Smooth muscle cell (in vitro differentiated cells): ENCODE results near the gene ZNF641. TPM values are rescaled to one million over a fixed set of nuclear protein-coding genes. Genes with fewer than 3 reads are reported as not detected.

Experiments
- DNase-seq: peaks from one replicate; lab custom pipeline; 2025; ENCODE audit not compliant: unreplicated experiment; lab: John Stamatoyannopoulos, UW
- H2AFZ ChIP-seq: fragments of 200-600 bp; sonication (generic); 2 replicates; pipeline ENCODE4 v1.6.0; 2016; ENCODE audit warnings: antibody characterized with exemption, low read depth, mild to moderate bottlenecking
- H3F3A ChIP-seq: fragments of 200-600 bp; sonication (generic); 2 replicates; pipeline ENCODE4 v1.6.0; 2017; ENCODE audit warnings: antibody characterized with exemption, low read depth
- H3K27ac ChIP-seq: fragments of 200-600 bp; sonication (generic); 2 replicates; pipeline ENCODE4 v1.5.1; 2016; ENCODE audit warnings: low read depth, mild to moderate bottlenecking
- H3K27me3 ChIP-seq: fragments of 200-600 bp; sonication (generic); 2 replicates; pipeline ENCODE4 v1.6.1; 2016; ENCODE audit warnings: low read depth, mild to moderate bottlenecking
- H3K36me3 ChIP-seq: fragments of 200-600 bp; sonication (generic); 2 replicates; pipeline ENCODE4 v1.5.1; 2016; ENCODE audit warnings: low read depth
- H3K4me1 ChIP-seq: fragments of 200-600 bp; sonication (generic); 2 replicates; pipeline ENCODE4 v1.5.1; 2016; ENCODE audit warnings: low read depth
- H3K4me2 ChIP-seq: fragments of 200-600 bp; sonication (generic); 2 replicates; pipeline ENCODE4 v1.6.0; 2016; ENCODE audit warnings: mild to moderate bottlenecking
- H3K4me3 ChIP-seq: fragments of 200-600 bp; sonication (generic); 2 replicates; pipeline ENCODE4 v1.5.1; 2016; ENCODE audit warnings: mild to moderate bottlenecking
- H3K79me2 ChIP-seq: fragments of 200-600 bp; sonication (generic); 2 replicates; pipeline ENCODE4 v1.6.0; 2016; ENCODE audit warnings: low read depth, mild to moderate bottlenecking
- H3K9ac ChIP-seq: fragments of 200-600 bp; sonication (generic); 2 replicates; pipeline ENCODE4 v1.6.0; 2016; ENCODE audit warnings: low read depth
- H3K9me3 ChIP-seq: fragments of 200-600 bp; sonication (generic); replicated peaks from 2 replicates; pipeline ENCODE4 v1.5.1; 2016; ENCODE audit warnings: low read depth
- H4K20me1 ChIP-seq: fragments of 200-600 bp; sonication (generic); 2 replicates; pipeline ENCODE4 v1.6.0; 2016; ENCODE audit warnings: low read depth
- WGBS: methylation state at CpG from one replicate; pipeline ENCODE4 v1.1.7; 2016; ENCODE audit warnings: low lambda C conversion rate; 5-methylcytosine and 5-hydroxymethylcytosine counted together
- polyA plus RNA-seq: library from polyadenylated mRNA; unstranded; fragments of >200 nt; fragmentation: Nextera tagmentation; extraction: Ambion mirVana; gene quantifications from 2 replicates; pipeline ENCODE4 v1.2.1, GENCODE V29; 2016
- total RNA-seq: library from RNA; depleted of rRNA; stranded (reverse); fragments of >200 nt; gene quantifications from 2 replicates; pipeline ENCODE4 v1.2.3, GENCODE V29; 2014
- TF ChIP-seq, protein P1 (sequence below): fragments of 200-600 bp; sonication (generic); IDR thresholded peaks from 2 replicates; pipeline ENCODE4 v1.5.1; 2017; ENCODE audit warnings: borderline replicate concordance, mild to moderate bottlenecking, antibody characterized with exemption; ENCODE audit not compliant: insufficient read depth, poor library complexity, severe bottlenecking

Gene ZNF641
- total and polyA plus RNA-seq, 2 experiments from 2014 or later: 19.4 to 28.1 TPM

DNA sequence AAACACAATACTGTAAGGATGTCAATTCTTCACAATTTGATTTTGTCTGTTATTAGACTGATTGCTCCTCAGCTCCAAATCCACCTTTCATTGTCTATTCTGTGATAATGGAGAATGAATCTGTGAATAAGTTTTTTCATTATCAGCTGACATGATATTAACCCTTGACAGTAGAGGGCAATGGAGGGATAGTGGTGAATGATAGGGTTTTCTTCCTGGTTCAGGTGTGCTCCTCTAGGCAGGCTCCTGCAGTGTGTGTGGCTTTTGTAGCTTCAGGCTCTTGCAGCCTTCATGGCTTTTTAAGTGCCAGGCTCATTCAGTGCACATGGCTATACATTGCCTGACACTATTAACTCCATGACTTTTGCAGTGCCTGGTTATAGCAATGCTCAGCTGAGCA is 23.4 kb upstream of the ZNF641 start:
- DNase-seq: no peak
- no peaks in the 10 kb centered on the region for H3F3A ChIP-seq

DNA sequence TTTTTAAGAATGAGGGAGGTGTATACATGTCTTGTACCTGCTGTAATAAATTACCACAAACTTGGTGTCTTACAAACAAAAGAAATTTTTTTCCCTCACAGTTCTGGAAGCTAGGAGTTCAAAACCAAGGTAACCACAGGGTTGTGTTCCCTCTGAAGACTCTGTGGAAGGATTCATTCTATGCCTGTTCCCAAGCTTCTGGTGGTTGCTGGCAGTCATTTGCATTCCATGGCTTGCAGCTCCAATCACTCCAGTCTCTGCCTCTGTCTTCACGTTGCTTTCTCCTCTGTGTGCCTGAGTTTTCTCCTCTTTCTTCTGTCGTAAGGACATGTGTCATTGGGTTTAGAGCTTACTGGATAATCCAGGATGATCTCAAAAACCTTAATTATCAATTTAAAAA is 15.4 kb upstream of the ZNF641 start:
- TF ChIP-seq, protein P1, sequence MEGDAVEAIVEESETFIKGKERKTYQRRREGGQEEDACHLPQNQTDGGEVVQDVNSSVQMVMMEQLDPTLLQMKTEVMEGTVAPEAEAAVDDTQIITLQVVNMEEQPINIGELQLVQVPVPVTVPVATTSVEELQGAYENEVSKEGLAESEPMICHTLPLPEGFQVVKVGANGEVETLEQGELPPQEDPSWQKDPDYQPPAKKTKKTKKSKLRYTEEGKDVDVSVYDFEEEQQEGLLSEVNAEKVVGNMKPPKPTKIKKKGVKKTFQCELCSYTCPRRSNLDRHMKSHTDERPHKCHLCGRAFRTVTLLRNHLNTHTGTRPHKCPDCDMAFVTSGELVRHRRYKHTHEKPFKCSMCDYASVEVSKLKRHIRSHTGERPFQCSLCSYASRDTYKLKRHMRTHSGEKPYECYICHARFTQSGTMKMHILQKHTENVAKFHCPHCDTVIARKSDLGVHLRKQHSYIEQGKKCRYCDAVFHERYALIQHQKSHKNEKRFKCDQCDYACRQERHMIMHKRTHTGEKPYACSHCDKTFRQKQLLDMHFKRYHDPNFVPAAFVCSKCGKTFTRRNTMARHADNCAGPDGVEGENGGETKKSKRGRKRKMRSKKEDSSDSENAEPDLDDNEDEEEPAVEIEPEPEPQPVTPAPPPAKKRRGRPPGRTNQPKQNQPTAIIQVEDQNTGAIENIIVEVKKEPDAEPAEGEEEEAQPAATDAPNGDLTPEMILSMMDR: no peak
- peak overlapping the region; percentile 35 for H3K4me2 ChIP-seq
- no peaks in the 10 kb centered on the region for H3K4me1 ChIP-seq
- H2AFZ ChIP-seq: peak overlapping the region; percentile 60
- no peak for DNase-seq
- H3K27ac ChIP-seq: peak overlapping the region; percentile 30
- no peaks in the 10 kb centered on the region for H3K79me2 ChIP-seq
- WGBS: 16% methylated on average over 2 of the region's 2 CpGs
- no peaks in the 10 kb centered on the region for H3F3A ChIP-seq
- no peaks in the 10 kb centered on the region for H4K20me1 ChIP-seq
- H3K9me3 ChIP-seq: peaks cover 4% of the 10 kb centered on the region
- no peak overlapping the region for H3K4me3 ChIP-seq
- no peak overlapping the region for H3K9ac ChIP-seq
- H3K36me3 ChIP-seq: no peaks in the 10 kb centered on the region
- no peaks in the 10 kb centered on the region for H3K27me3 ChIP-seq

More for the DNA sequence above, 23.4 kb upstream of the ZNF641 start:
- H2AFZ ChIP-seq: no peak overlapping the region
- no peaks in the 10 kb centered on the region for H3K27me3 ChIP-seq
- H3K9me3 ChIP-seq: peaks cover 2% of the 10 kb centered on the region
- no peak overlapping the region for H3K4me2 ChIP-seq
- no peak overlapping the region for H3K4me3 ChIP-seq
- no peaks in the 10 kb centered on the region for H3K4me1 ChIP-seq
- H3K9ac ChIP-seq: no peak overlapping the region
- no peaks in the 10 kb centered on the region for H4K20me1 ChIP-seq
- no peaks in the 10 kb centered on the region for H3K79me2 ChIP-seq
- TF ChIP-seq, protein P1: no peak
- H3K27ac ChIP-seq: no peak overlapping the region
- no peaks in the 10 kb centered on the region for H3K36me3 ChIP-seq

DNA sequence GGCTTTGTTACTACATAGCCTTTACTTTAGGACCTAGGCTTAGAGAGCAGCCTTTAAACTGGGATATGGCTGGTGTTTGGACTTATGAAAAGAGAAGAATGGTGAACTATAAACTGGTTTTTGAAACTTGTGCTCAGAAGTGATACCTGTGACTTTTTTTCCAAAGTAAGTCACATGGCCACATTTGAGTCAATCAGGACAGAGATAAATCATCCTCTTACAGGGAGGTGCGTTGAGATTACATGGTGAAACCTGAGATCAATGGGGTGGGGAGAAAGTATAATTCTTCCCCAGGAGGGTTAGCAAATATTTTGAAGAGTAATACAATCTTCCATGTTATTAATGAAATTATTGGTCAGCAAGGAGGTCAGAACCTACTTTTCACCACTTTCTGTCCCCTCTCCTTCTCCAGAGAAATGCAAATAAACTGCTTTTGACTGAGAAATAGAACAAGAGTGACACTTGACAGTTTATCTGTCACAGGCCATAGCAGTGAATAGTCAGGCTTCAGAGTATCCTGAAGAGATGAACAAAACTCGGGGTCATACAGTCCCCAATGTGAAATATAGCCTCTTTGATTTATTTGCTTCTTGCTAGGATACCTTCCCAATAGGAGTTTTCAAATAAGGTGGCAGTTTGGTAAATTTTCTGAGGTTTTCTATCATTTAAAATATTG is 11.1 kb upstream of the ZNF641 start:
- no peak overlapping the region for H3K4me2 ChIP-seq
- no peak overlapping the region for H2AFZ ChIP-seq
- TF ChIP-seq, protein P1: no peak
- no peaks in the 10 kb centered on the region for H3K27me3 ChIP-seq
- 91% methylated on average over 2 of the region's 2 CpGs for WGBS
- no peak for DNase-seq
- no peak overlapping the region for H3K4me3 ChIP-seq
- H3K9ac ChIP-seq: no peak overlapping the region
- no peaks in the 10 kb centered on the region for H3K79me2 ChIP-seq
- peaks cover 6% of the 10 kb centered on the region for H3F3A ChIP-seq
- no peak overlapping the region for H3K27ac ChIP-seq
- no peaks in the 10 kb centered on the region for H3K9me3 ChIP-seq
- no peaks in the 10 kb centered on the region for H3K36me3 ChIP-seq
- peaks cover 6% of the 10 kb centered on the region for H3K4me1 ChIP-seq
- no peaks in the 10 kb centered on the region for H4K20me1 ChIP-seq

DNA sequence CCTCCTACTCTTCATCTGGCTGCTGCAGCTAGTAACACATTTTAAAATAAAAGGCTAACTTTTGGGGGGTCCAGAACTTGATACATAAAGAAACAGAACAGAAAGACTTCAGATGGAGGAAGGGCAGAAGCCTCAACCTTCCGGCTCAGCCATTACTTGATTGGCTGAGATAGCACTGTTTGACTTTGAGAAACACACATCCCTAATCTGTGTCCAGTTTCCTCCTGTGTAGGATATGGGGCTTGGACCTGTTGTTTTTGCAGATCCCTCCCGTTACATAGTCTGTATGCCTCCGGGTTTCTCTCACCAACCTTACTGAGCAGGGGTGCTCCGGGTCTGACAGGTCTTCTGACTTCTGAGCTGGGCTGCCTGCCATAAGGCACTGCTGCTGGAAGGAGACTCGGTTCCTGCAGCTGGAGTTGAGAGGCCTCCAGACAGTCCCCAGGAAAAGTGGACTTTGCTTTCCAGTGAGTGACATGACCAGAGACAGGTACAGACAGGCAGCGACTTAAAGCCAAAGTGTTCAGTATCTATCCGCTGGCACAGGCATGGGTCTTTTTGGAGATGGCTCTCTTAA is 8.3 kb upstream of the ZNF641 start:
- Histone ChIP-seq H3F3A (peaks cover 15% of the 10 kb centered on the region), H3K9ac (no peak overlapping the region), H2AFZ (peak overlapping the region; percentile 65), H3K27me3 (no peaks in the 10 kb centered on the region), H4K20me1 (no peaks in the 10 kb centered on the region), H3K4me3 (no peak overlapping the region), H3K79me2 (no peaks in the 10 kb centered on the region), H3K4me2 (peak overlapping the region; percentile 41), H3K9me3 (no peaks in the 10 kb centered on the region), H3K36me3 (no peaks in the 10 kb centered on the region), H3K27ac (peak overlapping the region; percentile 80), H3K4me1 (peaks cover 6% of the 10 kb centered on the region)
- no peak for DNase-seq
- 75% methylated on average over 7 of the region's 7 CpGs for WGBS
- TF ChIP-seq, protein P1: no peak
